Skeletal muscle cell (primary cell): ENCODE results near the gene PHF1.
A peak's percentile ranks its signal among the peaks of the same experiment; 100 is the strongest.

ENCODE experiments used
- DNase-seq: peaks from one replicate; pipeline ENCODE4 v3.0.0-alpha.2; 2010; ENCODE audit warnings: low read depth
- H3K4me3 ChIP-seq: 2 replicates; pipeline ENCODE4 v1.5.1; 2011; ENCODE audit warnings: low read depth, mild to moderate bottlenecking, control low read depth, low read length, moderate library complexity

The PHF1 gene

DNA sequence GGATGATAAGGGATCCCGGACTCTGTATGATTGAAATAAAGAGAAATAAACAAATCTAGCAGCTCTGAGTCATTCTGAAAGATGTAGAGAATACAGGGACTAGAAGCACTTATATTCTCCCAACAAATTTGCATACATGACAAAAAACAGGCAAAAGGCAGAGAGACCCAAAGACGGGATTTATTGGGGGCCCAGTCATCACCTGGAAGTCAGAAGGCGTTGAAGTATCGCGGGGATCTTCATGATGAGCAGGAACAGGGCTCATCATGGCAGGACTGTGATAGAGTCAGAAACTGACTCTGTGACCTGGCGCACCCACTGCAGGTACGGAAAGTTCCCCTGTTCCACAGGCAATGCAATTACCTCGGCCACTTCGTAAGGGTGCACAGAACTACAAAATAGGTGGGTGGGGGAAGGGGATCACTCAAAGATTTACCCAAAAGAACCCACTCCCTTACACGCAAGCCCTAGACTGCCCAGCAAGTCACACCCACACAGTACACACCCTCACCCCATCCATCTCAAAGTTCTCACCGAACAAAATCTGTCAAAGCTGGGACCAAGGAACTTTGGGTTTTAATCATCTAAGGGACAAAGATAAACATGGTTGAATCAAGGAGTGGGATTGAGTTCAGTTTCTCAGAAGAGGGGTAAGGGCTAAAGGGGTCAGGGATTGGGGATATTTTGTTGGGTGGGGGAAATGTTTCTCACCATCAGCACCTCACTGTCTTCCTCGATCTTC, 5.7 kb downstream of the PHF1 start:
- H3K4me3 ChIP-seq: peak overlapping the region; percentile 91
- DNase-seq: no peak

DNA sequence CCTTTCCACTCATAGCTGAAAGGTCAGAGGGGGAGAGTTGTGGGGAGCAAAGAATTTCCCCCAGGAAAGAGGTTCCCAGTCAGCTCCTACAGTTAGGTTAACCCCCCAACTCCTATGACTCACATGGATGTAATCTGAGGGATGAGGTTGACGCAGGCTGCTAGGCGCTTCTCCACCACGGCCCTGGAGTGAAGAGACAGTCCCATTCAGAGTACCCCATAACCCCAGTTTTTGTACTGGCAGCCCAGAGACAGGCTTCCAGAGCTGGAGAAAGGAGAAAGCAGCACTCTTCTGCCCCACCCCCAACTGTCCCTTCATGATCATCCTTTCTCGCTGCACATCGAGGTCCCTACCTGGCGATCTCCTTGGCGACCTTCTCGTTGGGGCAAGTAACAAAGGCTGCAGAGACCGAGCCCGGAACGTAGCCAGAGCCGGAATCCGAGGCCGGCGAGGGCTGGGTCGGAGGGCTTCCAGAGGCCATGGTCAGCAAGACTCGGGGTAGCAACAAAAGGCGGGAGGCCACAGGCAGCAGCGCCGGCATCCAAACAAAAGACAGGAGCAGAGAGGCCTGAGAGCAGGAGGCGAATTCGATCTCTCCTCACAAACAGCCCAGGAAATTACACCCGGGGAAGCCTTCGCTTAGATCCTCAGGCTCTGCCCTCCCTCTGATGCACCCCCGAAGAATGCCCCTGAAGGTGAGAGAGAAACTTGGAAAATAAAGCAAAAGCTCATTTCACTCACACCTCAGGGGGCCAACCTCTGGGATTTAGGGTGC, 6.5 kb downstream of the PHF1 start:
- DNase-seq: peak; percentile 68
- peak overlapping the region; percentile 91 for H3K4me3 ChIP-seq

DNA sequence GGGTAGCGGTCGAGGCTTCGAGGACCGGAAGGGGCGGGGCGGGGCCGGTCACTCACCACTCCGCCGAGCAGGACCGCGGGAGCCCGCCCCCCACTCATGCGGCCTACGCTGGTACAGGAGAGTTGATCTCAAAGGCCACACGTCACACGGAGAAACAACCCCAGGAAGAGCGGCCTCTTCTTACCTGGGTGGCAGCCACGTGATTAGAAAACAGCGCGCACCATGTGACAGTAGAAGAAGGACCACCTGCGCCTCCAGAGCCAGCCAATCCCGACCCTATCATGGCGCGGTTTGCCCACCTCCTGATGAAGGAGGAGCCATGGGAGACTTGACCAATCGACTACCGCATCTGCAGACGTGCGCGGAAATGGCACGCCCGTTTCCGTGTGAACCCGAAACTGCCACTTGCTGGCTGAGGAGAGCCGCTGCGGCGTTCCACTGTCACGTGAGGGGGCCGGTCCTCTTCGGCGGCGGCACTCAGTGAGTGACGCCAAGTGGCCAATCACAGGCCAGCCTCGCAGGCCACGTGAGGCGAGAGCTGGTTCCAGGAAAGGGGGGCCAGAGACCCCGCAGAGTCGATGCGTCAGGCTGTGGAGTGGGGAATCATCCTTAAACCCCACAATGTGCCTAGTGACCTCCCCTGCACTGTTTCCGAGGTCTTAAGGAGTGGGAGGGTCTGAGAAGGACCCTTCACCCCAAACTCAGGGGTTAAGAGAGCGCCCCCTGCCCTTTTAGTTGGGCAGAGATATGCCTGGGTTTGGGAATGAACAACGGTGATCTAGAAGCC, 7.3 kb downstream of the PHF1 start, which contains the start of gene CUTA:
Gene CUTA (minus strand): TSS at position 205 of the 787 bp plus-strand sequence. CDS start 107 bp downstream, at position 98.
- peak within 1 kb of the TSS; percentile 91 for H3K4me3 ChIP-seq
- DNase-seq: peak; percentile 99

DNA sequence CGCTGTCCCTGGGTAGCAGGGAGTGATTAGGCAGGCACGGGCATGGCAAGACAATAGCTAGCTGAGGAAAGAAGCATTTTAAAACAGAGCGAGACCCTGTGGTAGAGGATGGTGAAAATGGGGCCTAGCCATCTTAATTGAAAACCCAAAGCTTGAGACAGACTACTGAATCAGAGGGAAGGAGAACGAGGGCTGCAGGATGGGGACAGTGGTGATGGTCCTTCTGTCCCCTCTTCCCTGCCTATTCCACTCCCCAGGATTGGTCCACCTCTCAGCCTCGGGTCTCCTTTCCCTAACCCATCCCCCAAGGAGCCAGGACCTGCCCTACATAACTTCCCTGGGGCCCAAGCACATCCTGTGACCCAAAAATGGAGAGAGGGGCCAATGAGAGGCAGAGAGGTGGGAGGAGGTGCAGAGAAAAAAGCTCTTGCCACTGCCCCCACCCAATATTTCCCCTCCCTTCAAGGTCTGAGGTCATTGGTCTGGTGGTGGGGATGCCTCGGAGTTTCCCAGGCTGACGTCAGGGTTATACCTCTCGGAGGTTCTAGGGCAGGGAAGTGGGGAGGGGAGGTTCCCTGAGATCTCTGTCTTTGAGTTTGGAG, 8.0 kb downstream of the PHF1 start:
- peak overlapping the region; percentile 37 for H3K4me3 ChIP-seq
- DNase-seq: no peak

DNA sequence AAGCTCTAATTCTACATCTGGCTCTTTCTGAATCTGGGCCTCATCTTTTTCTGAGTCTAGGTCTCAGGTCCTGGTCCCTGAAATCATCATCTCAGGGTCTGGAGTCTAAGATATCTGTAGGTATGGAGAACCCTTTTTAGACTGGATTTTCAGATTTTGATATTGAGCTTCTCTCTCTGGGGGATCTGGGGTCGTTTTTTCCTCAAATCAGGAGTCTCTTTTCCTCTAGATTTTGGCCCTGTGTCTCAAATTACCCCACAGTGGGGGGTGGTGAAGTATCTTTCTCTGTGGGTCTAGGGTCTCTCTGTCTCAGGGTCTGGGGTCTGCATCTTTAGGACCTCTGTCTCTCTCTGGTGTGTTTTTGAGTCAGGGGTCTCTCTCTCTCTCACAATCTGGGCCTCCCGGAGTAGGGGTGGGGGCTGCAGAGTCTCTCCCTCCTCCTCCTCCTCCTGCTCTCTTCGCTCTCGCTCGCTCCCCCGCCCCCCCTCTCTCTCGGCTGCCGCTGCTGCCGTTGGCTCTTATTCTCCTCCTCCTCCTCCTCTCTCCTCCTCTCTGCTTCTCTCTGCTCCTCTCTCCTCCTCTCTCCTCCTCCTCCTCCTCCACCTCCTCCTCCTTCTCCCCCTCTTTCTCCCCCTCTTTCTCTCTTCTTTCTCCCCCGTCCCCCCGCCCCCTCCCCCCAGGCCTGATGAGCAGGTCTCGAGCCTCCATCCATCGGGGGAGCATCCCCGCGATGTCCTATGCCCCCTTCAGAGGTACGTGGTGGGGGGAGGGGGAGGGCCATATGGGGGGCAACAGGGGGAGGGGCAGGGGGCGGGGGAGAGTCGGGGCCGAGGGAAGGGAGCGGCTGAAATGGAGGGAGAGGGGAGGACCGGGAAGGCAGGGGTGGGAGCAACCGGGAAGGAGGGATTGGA, 9.0 kb downstream of the PHF1 start, which contains the start of gene SYNGAP1:
Gene SYNGAP1 (plus strand): TSS at position 486 of the 911 bp plus-strand sequence. CDS start 200 bp downstream, at position 686.
- peak within 1 kb of the TSS; percentile 55 for H3K4me3 ChIP-seq
- DNase-seq: no peak

DNA sequence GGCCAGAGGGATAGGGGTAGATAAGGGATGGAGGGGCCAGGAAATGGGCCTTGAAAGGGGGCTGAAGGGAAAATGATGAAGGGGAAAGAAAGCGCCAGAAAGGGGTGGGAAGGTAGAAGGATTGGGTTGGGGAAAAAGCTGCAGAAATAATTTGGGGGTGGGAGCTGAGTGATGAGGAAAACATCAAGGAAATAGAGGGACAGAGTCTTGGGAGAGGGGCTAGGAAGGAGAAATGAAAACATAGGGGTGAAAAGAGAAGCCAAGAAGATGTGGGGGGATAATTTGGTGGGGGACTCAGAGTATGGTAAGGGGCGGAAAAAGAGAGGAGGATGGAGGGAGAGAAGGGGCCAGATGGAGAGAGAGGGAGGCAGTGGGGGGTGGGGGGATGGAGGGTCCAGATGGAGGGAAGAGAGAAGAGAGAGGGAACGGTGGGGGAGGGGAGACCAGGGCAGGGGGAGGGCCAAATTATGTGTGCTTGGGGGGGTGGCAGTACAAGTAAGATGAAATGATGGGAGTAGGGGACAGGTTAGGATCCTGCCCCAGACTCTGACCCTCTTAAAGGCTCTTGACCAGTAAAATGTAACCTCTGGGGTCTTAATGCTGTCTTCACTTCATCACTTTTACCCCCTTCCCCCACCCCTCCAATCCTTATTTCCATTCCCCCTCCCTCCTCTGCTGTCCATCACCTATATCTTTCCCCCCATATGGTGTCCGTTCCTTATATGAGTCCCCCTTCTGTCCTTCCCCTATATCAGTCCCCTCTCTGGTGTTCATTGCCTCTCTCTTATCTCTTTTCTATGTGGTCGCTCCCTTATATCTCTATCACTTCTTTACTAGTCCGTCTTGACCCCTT, 9.9 kb downstream of the PHF1 start:
- no peak for DNase-seq
- peak overlapping the region; percentile 55 for H3K4me3 ChIP-seq

DNA sequence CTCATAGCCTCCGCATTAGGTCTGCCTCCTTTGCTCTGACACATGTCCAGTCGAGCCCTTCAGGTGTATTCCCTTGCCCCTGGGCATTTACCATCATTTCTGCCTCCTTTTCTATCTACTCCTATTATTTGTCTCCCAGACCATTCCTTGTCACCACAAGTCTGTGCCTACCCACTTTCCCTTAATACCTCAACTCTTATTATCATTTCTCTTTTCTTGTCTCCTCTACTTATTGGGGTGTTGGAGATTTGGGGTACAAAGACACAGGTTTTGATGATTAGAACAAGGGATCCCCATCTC, 10.5 kb downstream of the PHF1 start:
- no peak overlapping the region for H3K4me3 ChIP-seq
- DNase-seq: no peak

DNA sequence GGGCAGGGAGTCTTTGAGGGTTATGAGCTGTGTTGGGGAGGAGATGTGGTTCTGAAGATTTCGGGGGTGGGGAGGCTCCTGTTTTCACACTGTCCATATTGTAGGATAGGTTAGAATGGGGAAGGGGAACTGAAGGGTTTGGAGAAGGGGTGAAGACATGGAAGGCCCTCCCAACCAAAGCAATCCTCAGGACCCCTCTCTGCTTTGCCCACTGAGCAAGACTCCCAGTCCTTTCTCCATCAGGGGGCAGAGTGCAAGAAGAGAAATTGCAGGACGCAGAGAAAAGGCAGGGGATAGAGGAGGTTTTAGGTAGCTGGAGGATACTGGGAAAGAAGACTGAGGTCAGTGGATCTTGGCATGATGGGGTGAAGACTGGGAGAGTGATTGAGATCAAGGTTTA, 13.0 kb downstream of the PHF1 start:
- no peak overlapping the region for H3K4me3 ChIP-seq
- no peak for DNase-seq

DNA sequence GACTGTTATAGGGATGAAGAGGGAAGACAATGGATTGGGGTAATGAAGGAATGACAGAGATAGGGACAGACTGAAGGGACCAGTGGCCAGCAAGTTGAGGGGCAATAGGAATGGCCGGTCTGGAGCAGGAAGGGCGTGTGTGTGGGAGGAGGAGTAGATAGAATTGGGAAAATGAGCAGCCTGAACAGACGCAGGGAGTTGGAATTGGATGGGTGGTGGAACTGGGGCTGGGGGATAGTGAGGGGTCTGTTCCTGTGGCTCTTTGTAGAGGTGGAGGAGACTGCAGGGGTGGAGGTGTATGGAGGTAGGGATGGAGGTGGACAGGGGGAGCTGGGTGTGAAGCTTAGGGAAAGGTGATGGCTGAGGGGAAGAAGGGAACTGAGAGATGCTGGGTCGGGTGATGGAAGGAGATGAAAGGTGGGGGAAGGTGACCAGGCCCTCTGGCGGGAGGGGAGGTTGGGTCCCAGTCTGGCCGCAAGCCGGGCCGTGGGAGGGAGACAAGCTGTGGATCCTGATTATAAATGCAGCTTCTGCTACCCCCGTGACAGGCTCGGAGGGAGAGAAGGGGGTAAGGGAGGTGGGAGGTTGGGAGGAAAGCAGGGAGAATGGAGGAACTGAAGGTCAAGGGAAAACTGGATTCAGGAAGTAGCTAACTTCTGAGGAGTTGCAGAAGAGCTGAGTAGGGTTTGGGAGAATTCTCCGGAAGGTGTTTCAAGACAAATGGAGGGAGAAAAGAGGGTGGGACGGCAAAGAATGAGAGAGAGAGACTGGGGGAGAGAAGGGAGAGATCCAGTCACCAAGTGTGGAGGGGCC, 14.2 kb downstream of the PHF1 start:
- no peak for DNase-seq
- peak overlapping the region; percentile 59 for H3K4me3 ChIP-seq

DNA sequence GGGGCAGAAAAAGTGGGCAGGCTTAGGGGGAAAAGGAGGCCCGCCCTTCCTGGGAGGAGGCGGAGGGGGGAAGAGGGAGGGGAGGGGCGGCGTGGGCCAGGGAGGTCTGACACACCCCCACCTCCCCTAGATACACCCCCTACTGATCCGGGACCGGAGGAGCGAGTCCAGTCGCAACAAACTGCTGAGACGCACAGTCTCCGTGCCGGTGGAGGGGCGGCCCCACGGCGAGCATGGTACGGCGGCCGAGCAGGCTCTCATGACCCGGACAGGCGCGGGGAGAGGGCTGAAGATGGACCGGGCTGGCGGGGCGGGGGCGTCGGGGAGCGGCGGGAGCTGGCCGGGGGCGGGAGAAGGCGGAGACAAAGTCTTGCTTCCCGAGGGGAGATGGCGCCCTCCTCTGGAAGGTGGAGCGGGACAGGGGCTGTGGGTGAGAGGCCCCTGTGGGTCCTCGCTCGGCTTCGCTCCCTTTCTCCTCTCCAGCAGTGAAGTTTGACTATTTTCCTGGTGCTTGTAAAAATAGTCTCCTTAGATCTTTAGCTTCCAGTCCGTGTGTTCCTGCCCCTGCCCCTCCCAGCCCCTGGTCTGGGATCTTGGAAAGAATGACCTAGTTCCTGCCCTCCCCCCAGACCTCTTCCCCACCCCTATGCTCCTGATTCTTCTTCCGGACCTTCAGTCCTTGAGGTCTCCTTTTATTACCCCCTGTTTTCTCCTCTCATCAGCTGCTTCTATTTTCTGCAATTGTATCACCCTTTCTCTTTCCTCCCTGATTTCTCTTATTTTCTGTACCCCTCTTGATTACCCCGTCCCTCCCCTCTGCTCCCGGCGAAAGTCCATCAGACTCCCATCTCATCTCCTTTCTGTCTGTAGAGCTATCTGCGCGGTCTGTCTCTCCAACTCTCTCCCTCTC, 15.1 kb downstream of the PHF1 start:
- peak overlapping the region; percentile 59 for H3K4me3 ChIP-seq
- peak; percentile 51 for DNase-seq

DNA sequence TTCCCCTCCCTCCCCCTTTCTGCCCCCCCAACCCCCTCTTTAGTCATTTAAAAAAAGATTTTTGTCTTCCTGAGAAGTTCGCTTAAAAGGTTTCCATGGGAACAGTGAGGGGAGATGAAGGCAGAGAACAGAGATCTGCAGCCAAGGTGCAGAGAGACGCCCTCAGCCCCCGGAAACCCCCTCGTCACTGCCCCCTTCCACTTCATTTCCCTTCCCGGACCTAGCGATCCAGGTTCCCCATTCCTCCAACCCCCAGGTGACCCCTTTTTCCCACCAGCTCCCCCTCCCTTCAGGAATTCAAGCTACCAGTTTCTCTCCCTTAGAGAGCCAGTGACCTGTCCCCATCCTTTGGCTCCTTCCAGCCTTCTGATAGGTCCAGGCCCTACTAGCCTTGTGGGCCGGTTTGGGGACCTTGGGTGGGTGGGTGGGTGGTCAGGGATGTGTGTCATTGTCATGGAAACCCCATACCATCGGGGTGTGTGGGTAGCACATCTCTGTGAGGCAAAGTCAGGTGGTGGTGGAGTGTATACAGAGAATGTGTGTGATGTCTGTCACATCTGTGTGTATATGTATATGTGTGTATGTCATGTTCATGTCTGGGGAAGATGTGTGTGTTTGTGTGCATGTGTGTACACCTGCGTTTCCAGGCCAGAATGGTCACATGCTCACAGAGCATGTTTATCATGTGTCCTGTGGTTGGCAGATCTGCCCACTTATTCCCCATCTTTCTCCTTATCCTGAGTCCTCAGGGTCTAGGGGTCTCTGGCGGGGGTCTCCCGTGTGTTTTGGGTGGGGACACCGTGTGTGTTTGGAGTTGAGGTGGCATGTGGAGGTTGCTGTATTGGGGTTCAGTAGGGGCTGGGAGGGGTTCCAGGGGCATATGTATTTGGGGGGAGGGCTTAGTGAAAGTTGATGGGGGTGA, 16.0 kb downstream of the PHF1 start:
- no peak for DNase-seq
- peak overlapping the region; percentile 63 for H3K4me3 ChIP-seq

DNA sequence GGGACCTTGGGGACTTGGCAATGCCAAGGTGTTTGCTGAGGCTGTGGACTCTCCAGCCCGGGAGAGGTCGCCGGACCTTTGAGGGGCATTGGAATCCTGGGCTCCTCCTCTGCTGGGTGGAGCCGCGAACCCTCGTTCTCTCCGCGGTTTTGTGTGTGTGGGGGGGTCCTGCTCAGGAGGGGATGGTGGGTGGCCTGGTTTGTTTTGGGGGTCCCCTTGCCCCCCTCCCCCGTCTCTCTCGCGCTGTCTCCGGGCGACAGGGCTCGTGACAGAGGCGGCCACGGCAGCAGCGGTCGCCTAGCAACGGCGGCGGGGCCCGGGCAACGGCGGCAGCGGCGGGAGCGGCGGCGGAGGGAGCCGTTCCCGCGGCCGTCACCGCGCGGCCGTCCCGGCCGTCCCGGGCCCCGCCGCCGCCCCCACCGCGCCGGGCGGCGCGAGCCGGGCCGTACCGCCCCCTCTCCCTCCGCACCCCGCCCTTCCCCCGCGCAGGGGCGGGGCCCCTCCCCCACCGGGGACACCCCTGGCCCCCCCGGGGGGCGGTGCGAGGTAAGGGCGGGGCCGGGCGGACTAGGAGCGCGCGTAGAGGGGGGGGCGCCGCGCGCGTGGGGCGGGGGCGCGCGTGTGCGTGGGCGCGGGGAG, 16.9 kb downstream of the PHF1 start:
- DNase-seq: no peak
- H3K4me3 ChIP-seq: peak overlapping the region; percentile 63

DNA sequence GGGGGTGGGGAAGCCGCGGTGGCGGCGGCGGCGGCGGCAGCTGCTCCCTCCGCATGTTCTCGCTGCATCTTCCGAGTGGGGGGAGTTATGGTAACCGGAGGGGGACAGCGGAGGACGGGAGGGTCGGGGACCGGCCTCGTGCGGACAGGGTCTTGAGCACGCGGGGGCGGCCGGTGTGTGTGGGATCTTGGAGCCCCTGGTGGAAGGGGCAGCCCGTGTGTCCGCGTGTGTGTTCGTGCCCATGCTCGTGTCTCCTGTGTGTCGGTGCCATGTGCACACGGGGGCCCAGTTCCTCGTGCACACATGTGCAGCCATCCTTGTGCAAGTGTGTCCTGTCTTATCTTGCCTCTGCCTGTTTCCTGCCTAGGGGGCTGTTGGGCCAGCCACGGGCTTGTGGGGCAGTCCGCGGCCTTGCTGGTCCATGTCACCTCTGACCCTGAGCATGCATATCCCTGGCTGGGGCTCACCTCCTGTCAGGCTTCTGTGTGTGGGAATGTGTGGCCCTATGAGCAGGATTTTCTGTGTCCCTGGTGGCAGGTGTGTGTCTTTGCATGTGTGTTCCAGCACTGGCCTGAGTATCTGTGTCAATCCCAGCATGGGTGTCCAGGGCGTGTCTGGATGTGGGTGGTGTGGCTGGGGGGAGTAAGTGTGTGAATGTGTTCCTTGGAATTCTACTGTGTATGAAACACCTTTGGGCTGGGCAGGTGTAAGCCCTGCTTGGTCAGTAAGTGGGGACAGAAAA, 17.6 kb downstream of the PHF1 start:
- peak overlapping the region; percentile 63 for H3K4me3 ChIP-seq
- DNase-seq: no peak
